Measurements from ENCODE around the gene ERCC3. TPM values are rescaled to one million over a fixed set of nuclear protein-coding genes. Genes with fewer than 3 reads are reported as not detected.

Gene ERCC3
- total RNA-seq, 1 experiment from 2014 or later = 60.8 TPM

DNA sequence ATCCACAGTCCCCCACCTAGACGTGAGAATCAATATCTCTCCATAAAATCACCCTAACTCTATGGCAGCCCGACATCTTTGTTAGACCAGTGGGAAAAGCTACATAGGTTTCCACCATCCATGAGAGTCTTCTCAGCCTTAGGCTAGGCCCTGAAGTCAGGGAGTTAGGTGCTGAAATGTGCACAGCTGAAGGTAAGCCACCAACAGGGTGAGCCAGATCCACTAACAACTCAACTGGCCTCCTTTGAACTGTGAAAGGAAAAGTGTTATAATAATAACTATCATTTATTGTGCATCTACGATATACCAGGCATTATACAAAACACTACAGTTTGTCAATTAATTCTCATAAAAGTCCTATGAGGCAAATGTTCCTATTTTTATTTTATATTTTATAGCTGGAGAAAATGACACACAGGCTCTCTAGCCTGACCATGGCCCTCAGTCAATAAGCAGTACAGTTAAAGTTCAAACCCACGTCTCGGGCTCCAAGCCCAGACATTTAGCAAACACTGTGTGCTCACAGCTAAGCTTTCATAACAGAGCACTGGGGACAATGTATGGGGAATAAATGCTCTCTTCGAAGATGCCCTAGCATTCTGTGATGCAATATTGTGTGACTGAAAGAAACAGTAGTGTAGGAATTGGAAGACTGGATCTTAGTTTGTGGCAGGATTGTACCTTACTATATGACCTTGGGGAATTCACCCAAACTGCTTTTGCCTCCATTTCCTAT is 62.6 kb downstream of the ERCC3 start:
- Histone ChIP-seq H3K9ac (ENCODE audit: extremely low read depth, insufficient read length, low read length) (no peak overlapping the region), H3K4ac (ENCODE audit: low read depth, low read length) (no peak overlapping the region), H2AFZ (ENCODE audit: low read length) (no peak overlapping the region), H3K56ac (ENCODE audit: insufficient read length, low read depth, low read length) (no peak overlapping the region), H3K14ac (ENCODE audit: insufficient read depth, low read length) (no peak overlapping the region), H2AK5ac (ENCODE audit: insufficient read length, low read length) (no peak overlapping the region), H4K91ac (ENCODE audit: insufficient read length, low read depth, low read length) (no peak overlapping the region), H3T11ph (ENCODE audit: low read length) (no peak overlapping the region), H3K23ac (ENCODE audit: insufficient read length, low read depth, low read length) (no peak overlapping the region), H3K4me2 (ENCODE audit: insufficient read depth, insufficient read length, low read length) (no peak overlapping the region), H3K79me2 (ENCODE audit: insufficient read depth, low read length) (no peaks in the 10 kb centered on the region), H2BK12ac (ENCODE audit: insufficient read length, low read depth, low read length) (no peak overlapping the region), H4K5ac (ENCODE audit: insufficient read length, low read depth, low read length) (no peak overlapping the region), H2BK15ac (ENCODE audit: low read depth, low read length) (no peak overlapping the region), H4K20me1 (ENCODE audit: control insufficient read depth, insufficient read depth, insufficient read length) (no peaks in the 10 kb centered on the region), H3K27ac (ENCODE audit: insufficient read length, low read depth, low read length) (no peak overlapping the region), H3K79me1 (ENCODE audit: insufficient read depth, low read depth, low read length, poor library complexity, severe bottlenecking) (no peaks in the 10 kb centered on the region), H3K4me1 (ENCODE audit: insufficient read depth, low read length) (no peaks in the 10 kb centered on the region), H2BK5ac (ENCODE audit: insufficient read length, low read length) (no peak overlapping the region), H4K8ac (replicated peaks; ENCODE audit: insufficient read length, low read depth, low read length) (no peak overlapping the region), H3K23me2 (ENCODE audit: insufficient read length, low read depth, low read length, poor library complexity, severe bottlenecking) (no peaks in the 10 kb centered on the region), H3K27me3 (ENCODE audit: insufficient read depth, low read length) (no peaks in the 10 kb centered on the region), H2BK20ac (ENCODE audit: low read depth, low read length, poor library complexity, severe bottlenecking) (no peak overlapping the region), H3K18ac (ENCODE audit: insufficient read length, low read depth, low read length) (no peak overlapping the region), H3K9me3 (ENCODE audit: control insufficient read depth, low read depth, low read length) (no peaks in the 10 kb centered on the region), H2BK120ac (ENCODE audit: low read depth, low read length, poor library complexity, severe bottlenecking) (no peak overlapping the region)
- no CpG with 5 or more reads among the region's 6 CpGs for WGBS (ENCODE audit: extremely low coverage, insufficient read length, low lambda C conversion rate)
- DNase-seq = no peak
- Mint-ChIP-seq H3K27ac (no peak overlapping the region), H3K9me3 (peaks cover 0 to 1% of the 10 kb centered on the region in 2 experiments; a peak in 1 of 5 replicates), H3K27me3 (ENCODE audit: low read depth) (peaks cover 5% of the 10 kb centered on the region), H3K4me3 (no peak overlapping the region), H3K36me3 (ENCODE audit: insufficient read depth in 1 of 3, low read depth in 3 of 3) (no peaks in the 10 kb centered on the region; a peak in 1 of 7 replicates), H3K4me1 (peaks cover 11 to 12% of the 10 kb centered on the region in 2 experiments)
- TF ChIP-seq, protein P1, sequence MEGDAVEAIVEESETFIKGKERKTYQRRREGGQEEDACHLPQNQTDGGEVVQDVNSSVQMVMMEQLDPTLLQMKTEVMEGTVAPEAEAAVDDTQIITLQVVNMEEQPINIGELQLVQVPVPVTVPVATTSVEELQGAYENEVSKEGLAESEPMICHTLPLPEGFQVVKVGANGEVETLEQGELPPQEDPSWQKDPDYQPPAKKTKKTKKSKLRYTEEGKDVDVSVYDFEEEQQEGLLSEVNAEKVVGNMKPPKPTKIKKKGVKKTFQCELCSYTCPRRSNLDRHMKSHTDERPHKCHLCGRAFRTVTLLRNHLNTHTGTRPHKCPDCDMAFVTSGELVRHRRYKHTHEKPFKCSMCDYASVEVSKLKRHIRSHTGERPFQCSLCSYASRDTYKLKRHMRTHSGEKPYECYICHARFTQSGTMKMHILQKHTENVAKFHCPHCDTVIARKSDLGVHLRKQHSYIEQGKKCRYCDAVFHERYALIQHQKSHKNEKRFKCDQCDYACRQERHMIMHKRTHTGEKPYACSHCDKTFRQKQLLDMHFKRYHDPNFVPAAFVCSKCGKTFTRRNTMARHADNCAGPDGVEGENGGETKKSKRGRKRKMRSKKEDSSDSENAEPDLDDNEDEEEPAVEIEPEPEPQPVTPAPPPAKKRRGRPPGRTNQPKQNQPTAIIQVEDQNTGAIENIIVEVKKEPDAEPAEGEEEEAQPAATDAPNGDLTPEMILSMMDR (conservative IDR thresholded peaks at IDR 0.05) = no peak
